GM18519 (cell line): Measurements from ENCODE around the gene GLT1D1.

ENCODE experiments used
- ATAC-seq: cut with Tn5 transposase; IDR thresholded peaks from one replicate; pipeline ENCODE4 v1.9.1; 2021; ENCODE audit warnings: mild to moderate bottlenecking, moderate library complexity; ENCODE audit not compliant: unreplicated experiment, low FRiP score

Gene GLT1D1

DNA sequence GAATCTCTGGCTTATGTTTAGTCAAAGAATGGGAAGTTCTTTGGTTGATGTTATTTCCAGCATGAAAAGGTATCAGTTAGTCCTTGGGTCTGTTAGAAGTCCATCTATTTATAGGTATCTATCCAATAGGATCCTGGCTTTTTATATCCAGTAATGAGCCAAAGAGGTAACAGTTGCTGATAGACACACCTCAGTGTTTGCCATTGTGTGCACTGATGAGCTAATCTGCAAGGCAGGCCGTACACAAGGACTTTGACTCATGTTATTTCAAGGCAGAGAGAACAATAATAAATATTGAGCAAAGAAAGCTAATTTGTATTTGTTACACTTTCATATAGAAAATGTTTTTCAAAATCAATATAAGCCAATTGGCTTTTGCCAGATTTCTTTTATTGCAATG lies 56.4 kb downstream of the GLT1D1 start:
- no peak for ATAC-seq

DNA sequence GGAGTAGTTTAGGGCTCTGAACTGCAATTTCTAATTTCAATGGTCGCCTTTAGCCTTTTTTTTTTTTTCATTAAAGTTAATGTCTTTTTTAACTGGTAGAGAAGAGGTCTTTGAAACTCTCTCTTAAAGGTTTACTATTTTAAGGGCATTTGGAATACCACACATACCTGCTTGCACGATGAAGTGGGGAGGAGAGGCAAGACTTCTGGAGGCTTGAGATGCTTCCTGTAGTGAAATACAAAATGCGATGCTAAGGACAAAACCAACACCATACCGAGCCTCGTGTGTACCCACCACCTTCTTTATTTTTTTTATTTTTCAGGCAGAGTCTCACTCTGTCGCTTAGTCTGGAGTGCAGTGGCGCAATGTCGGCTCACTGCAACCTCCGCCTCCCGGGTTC lies 57.4 kb downstream of the GLT1D1 start:
- no peak for ATAC-seq

DNA sequence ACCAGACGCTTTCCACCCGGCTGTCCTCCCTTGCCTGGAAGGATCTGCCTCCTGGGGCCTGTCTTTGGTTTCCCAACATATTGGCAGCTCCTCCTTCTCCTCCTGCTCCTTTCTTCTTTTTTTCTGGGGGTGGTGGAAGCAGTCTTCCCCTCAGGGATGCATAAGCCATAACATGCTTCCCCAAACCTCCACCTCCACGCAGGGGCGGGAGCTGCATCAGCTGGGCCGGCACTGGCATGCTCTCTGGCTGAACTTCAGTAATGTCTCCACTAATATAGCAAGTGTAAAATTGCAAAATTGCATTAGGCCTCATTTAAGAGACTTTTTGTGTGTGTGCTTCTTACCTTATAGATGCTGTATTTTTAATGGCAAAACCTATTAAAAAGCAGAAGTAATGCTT lies 58.6 kb downstream of the GLT1D1 start:
- ATAC-seq: no peak

DNA sequence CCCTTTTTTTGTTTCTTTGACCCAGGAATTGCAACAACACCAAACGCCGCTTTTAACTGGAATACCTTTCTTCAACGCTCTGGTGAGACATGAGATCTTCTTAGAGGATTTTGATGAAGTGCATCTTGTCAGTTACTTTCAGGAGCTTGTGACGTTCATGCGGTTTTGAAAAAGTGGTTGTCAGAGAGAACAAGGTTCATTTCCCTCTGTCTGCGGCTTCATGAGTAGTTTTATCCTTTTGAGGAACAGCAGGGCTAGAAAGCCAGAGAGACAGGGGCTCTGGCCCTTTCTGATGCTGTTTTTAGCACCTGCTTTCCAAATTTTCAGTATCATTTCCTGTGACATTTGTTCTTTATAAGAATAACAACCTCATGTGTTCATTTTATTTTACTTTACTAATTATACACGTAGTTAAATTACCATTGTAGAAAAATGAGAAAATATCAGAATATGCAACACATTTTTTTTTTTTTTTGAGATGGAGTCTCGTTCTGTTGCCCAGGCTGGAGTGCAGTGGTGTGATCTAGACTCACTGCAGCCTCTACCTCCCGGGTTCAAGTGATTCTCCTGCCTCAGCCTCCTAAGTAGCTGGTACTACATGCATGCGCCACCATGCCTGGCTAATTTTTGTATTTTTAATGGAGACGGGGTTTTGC lies 61.8 kb downstream of the GLT1D1 start:
- peak; percentile 77 for ATAC-seq

DNA sequence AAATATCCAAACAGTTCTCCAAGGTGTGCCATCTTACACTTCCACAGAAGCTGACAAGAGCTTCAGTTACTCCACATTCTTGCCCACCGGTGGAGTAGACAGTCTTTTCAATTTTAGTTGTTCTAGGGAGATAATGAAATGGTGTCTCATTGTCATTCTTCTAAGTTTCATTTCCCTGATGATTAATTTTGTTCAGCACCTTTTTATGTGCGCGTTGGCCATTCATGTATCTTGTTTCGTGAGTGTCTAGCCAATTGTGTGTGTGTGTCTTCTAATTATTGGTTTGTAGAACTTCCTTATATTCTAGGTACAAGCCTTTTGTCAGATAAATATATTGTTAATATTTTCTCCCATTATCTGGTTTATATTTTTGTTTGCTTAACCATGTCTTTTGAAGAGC lies 63.1 kb downstream of the GLT1D1 start:
- ATAC-seq: no peak

DNA sequence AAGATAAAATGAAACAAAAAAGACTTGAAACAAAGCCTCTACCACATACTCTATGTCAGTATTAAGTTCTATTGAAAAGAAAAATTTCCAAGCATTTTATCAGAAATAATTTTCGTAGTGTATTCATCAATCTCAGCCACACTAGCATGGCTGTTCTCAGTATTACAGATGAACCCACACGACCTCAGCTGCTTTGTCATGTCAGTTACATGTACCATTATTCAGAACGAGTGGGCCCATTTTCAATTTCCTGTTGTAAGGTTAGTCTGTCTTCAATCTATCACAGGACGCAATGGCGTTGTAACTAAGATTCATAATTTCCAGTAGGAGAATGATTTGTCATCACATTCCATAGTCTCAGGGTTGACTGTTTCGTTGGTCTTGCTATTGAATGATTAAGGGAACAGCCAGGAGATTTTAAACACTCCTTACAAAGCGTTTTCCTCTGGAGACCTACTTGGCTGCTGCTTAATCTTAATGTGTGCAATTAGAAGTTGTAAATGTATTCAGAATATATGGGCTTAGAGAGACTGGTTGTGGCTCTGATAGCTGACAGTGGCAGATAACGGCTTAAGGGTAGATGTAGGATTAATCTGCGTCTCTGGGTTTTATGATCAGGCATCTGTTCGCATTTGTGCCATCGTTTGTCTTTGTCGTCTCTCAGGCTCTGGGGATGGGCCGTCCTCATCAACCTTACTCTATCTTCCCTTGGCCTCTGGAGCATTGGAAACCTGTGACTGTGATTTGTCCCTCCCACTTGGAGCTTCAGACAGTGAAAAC lies 65.4 kb downstream of the GLT1D1 start:
- no peak for ATAC-seq

DNA sequence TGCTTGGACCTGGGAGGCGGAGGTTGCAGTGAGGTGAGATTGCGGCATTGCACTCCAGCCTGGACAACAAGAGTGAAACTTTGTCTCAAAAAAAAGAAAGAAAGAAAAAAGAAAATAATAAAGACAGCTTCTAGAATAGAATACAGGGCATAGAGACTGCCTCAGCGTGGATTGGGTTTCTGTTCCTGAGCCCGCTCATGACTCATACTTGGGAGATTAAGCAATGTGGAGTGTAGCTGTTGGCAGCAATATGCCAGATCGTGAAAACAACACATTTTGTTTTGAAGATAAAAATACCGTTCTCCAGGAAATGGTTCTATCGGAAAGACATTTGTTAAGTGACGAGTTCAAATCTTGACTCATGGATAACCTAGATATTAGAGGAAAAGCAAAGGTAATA lies 67.2 kb downstream of the GLT1D1 start:
- ATAC-seq: no peak

DNA sequence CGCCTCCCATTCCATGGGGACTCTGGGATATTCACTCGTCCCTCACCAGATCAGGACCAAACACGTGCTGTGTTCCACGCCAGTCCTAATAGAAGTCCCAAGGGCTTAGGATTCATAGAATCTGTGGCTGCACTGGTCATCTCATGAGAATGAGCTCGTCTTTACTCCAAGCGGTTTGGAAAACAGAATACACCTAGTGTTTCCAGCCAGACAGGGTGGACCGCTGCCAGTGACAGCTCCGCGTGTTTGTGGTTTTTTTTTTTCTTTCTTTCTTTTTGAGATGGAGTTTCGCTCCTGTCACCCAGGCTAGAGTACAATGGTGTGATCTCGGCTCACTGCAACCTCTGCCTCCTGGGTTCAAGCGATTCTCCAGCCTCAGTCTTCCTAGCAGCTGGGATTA lies 75.1 kb downstream of the GLT1D1 start:
- ATAC-seq: no peak

DNA sequence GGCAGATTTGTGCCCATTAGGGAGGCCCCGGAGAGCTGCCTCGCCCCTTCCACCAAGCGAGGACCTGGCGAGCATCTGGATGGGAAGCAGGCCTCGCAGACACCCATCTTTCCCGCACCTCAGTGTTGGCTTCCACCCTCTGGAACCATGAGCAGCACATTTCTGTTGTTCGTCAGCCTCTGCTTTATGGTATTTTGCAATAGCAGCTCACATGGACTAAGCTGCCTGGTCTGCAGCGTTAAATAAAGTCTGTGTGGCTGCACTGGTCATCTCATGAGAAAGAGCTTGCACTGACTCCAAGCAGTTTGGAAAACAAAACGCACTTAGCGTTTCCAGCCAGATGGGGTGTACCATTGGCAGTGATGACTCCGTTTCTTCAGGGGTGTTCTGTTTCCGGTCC lies 75.8 kb downstream of the GLT1D1 start:
- no peak for ATAC-seq

DNA sequence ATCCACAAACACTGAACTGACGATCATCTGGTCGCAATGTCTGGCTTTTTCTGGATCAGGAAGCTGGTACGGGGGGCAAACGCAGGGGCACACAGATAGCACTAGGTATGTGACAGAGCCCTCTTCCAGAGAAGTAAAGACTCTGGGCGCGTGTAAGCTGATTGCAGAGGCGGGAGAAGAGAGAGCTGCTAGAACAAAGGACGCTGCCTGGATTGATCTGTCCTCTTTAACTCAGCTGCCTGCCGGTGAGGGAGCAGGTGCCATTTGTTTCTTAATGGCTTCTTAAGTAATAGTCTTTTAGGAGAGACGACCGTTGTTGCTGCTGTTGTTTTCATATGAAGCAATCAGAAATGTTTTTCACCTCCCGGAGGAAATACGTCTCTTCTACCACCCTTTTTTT lies 77.3 kb downstream of the GLT1D1 start:
- ATAC-seq: no peak

DNA sequence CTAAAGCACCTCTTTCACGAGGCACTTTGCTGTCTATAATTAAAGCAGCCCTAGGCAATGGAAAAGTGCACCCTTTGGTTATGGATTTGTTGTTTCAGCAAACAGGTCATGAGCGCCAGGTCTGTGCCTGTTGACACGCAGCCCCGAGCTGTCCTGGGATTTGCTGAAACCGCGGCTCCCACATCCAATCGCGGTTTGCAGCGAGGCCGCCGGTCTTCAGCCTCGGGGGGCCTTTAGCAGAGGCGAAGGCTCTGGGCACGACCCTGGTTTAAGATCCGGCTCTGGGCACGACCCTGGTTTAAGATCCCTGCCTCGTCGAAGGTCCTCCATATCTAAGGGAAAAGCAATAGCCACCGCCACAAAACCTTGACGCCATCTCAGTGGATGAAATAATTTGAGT lies 79.2 kb downstream of the GLT1D1 start:
- ATAC-seq: no peak

DNA sequence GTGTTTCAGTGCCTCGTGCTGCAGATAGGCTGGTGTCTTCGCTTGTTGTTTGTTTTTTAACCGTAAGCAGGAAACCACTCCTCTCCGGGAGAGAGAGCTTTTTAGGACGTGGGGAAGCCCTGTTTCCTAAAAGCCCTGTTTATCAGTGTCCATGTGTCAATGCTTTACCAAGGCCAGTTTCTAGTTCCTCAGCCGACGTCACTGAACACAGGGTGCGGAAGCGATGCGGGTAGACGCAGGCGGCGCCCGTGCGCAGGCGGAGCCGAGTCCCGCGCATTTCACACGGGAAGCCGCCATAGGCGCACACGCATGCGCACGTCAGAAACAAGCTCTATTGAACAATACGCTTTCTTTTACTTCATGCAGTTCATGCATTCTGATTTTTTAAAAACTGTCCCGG lies 79.8 kb downstream of the GLT1D1 start:
- ATAC-seq: no peak

DNA sequence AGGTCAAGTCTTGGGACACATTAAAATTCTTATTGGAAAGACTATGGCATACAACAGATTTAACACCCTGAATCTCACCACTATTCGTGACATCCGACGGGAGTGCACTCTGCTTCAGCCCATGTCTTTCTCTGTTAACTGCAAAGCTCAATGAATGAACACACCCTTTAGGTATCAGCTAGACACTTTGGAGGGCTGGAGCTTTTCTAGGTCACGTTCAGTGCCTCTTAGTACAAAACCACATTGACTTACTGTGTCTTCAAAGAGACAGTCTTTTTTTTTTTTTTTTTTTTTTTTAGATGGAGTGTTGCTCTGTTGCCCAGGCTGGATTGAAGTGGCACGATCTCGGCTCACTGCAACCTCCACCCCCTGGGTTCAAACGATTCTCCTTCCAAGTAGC lies 80.6 kb downstream of the GLT1D1 start:
- ATAC-seq: no peak

DNA sequence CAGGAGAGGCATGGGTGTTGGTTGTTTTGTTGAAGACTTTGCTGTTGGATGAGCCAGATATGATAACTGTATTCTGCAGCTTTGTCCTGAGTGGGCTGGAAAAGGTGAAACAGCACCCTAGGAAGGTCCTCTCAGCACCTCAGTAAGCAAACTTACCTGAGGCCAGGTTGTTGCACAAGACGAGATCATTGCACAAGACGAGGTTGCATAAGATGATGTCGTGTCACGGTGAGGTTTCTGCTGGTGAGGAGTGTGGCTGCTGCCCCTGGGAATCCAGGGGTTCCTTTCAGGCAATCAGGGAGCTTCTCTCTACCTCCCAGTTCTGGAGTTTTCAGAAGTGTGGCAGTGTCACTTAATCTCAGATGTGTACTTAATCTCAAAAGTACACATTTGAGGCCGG lies 85.6 kb downstream of the GLT1D1 start:
- no peak for ATAC-seq

DNA sequence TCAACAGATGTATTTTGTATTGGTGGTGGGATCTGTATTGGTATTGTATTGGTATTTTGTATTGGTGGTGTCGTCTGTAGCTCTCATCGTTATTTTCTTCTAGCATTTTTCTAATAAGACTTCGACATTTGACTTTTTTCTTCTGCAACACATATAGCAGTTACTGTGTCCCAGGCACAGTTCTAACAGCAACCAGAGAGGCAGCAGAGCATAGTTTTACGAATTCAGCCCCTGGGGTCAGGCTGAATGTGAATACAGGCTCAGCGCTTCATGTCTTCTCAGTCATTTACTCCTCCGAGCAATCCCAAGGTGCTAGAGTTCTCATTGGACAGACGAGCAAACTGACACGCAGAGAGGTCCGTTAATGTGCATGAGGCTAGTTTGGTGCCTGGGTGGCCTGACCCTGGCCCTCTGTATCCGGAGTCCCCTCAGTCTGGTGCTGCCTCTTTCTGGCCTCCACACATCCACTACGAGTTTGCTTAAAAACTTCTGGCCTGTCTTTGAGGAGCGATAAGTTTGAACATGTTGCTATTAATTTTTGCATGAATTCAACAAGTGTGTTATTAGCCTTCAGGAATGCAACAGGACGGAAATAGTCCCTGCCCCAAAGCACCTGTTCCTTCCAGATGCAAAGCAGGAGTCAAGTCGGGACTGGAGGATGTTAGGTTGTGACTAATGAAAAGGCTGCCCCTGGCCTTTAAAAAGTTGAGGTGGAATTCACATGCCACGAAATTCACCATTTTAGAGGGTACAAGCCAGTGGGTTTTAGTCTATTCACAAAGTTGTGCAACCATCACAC lies 87.0 kb downstream of the GLT1D1 start:
- no peak for ATAC-seq

DNA sequence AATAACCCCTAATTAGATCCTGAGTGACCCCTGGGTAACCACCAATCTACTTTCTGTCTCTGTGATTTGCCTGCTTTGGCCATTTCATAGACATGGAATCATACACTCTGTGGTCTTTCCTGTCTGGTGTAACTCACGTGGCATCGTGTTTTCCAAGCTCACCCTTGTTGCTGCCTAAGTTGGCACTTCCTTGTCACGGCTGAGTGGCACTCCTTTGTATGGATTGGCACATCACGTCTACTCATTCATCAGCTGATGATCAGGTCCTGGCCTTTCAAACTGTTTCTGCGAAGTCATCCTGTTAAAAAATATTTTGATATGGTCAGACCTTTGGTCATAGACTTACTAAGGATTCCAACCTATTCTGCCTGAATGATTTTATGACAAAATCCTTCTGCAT lies 87.7 kb downstream of the GLT1D1 start:
- no peak for ATAC-seq

DNA sequence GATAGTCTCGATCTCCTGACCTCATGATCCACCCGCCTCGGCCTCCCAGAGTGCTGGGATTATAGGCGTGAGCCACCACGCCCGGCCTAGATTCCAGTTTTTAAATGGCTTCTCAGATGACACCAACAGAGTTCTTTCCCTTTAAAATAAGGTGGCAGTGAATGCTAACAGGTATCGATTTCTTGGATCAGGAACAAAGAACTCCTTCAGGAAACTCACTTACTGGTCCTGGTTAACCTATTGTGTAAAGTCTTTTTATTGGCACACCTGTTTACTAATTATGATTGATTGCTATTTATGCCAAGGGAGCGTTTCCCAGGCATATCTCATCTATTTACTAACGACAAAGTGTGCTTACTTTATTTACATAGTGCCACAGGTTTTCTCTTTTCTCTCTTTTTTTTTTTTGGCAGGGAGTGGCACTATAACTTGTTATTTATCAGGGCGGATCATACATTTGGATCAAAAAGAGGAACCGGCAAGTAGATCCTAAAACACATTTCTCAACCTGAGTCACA lies 89.7 kb downstream of the GLT1D1 start:
- ATAC-seq: no peak

DNA sequence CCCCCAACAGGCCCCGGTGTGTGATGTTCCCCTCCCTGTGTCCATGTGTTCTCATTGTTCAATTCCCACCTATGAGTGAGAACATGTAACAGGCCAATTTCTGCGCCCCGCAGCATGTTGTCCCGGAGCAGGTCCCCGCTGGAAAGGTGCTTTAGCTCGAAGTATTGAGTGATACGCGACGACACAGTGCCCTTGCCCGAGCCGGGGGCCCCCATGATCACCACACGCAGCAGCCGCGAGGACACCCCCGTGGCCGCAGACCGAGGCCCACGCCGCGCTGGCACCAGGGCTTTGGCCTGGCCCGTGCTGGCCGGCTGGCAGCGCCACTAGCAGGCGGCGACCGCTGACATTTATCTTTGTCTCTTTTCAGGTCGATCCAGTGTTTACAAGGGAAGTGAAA lies 91.7 kb downstream of the GLT1D1 start:
- no peak for ATAC-seq

DNA sequence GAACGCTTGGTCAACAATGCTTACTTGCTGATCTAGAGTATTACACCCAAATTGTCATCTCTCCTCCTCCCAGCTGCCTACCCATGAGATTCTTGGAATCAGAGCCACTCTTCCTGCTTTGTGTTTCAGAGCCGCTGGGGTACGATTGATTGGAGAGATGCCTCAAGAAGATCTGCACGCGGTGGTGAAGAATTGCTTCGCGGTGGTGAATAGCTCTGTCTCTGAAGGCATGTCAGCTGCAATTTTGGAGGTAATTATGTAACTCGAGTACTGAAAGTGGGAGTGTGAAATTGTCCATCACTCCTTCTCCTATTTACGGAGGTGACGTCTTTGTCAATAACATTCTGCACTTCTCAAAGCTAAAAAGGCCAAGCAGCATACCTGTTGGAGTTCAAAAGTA lies 93.9 kb downstream of the GLT1D1 start:
- ATAC-seq: no peak

DNA sequence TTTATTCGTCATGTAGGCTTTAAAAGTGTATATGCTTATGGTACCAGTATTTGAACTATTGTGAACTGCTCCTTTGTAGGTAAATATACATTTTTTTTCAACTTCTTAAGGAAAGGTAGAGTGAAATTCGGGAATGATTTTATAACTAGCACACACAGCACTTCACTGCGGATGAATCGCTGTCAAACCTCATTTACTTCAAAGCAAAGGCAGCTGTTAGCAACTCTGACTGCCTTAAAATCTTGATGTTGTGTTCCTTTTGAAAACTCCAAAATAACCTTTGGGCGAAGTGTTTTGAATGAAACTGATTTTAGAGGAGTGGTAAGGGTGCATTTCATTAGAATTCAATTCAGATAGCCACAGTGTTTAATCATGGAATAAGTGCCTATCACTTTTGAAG lies 95.8 kb downstream of the GLT1D1 start:
- ATAC-seq: no peak

DNA sequence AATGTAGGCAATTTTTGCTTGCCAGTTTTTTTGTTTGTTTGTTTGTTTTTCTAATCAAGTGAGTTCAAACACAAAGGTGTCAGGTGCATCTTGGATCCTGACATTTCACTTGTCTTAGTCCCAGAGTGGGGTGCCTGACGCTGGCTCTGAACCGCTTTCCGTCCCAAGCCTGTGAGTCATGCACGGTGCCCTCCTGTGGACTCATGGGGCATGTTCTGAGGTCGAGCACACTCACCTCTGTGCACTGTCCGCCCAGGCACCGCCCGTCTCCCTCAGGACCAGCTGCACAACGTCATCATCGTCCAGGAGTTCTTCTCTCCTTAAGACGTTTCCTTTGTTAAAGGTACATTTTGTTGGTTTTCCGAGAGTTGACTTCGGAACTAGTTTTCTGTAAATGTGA lies 98.2 kb downstream of the GLT1D1 start:
- no peak for ATAC-seq
